Stimulated activated CD4-positive, alpha-beta T cell treated with anti-CD3 and anti-CD28 coated beads, Interleukin-15, amount 100 ng/mL, for 48 hours (primary cell): ENCODE measurements around the gene CD34.

ENCODE experiments used
- DNase-seq, 2 donors: peaks; one replicate each; pipeline ENCODE4 v3.0.0-alpha.2; 2020; ENCODE audit warnings: low read depth in 2 of 2

The CD34 gene

DNA sequence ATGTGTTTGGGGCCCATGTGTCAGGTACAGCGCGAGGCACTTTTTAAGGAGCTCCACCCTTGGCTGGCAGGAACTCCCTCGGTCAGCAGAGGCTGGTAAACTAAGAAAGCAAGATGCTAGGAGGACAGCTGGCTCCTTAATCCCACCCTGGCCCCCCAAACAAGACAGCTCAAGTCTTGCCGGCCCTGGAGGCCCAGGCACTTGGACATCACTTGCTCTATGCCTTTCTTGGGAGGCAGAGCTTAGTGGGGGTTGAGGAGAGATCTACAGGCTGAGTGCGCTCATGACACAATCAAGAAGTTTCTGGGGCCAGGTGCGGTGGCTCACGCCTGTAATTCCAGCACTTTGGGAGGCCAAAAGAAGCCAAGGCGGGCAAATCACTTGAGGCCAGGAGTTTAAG, 78.1 kb downstream of the CD34 start:
- DNase-seq: no peak

DNA sequence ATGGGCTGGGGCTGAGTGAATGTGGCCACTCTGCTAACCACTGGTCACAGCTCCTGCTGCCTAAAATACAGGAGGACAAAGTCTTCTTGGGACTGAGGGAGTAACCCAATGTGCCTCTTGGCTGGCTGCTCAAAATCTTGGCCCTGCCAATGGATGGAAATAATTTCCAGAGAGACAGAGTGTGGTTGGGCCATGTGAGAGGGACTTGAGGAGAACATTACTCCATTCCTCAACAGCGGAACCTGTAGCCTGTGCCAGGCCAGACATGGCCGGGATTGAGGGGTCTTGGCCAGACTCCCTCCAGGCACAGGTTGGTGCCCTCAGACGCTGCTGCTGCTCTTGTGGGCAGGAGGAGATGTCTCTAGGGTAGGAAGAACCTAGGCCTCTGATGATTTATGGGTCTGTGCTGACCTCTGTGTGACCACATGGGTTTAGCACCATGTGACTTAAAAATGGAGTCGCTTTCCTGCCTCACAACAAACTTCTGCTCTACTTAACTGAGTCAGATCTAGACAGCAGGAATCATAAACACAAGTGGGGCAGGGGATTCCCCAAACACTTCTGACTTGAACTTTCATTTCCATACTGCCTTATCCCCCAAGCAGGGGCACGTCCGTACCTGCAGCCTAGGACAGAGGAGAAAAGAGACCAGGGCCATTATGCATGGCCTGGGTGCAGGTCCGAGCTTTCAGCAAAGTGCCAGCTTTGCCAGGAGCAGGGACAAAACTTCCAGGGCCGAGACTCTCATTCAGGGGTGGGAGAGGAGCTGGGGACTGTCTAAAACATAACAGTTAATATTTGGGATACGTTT, 79.2 kb downstream of the CD34 start:
- DNase-seq: peak; percentile 43 to 44
